IPS-20b (cell line): ENCODE data around the gene PIGN.

Experiments used
- H3K27ac ChIP-seq: one replicate; pipeline ENCODE4 v1.5.1; 2013; ENCODE audit warnings: low read length
- H3K27me3 ChIP-seq: 2 replicates; pipeline ENCODE4 v1.6.1; 2013; ENCODE audit warnings: mild to moderate bottlenecking, low read length, inconsistent platforms; ENCODE audit not compliant: insufficient read depth
- H3K36me3 ChIP-seq: 2 replicates; pipeline ENCODE4 v1.6.1; 2013; ENCODE audit warnings: low read depth, mild to moderate bottlenecking, inconsistent platforms, low read length, moderate library complexity; ENCODE audit not compliant: insufficient read depth
- H3K4me1 ChIP-seq: 2 replicates; pipeline ENCODE4 v1.6.1; 2013; ENCODE audit warnings: mild to moderate bottlenecking, control low read depth, inconsistent platforms, low read length, moderate library complexity; ENCODE audit not compliant: insufficient read depth
- H3K4me3 ChIP-seq: 2 replicates; pipeline ENCODE4 v1.5.1; 2013; ENCODE audit warnings: mild to moderate bottlenecking, low read length, inconsistent platforms
- H3K9ac ChIP-seq: 2 replicates; pipeline ENCODE4 v1.6.1; 2013; ENCODE audit warnings: low read depth, mild to moderate bottlenecking, inconsistent platforms, low read length, moderate library complexity
- H3K9me3 ChIP-seq: 2 replicates; pipeline ENCODE4 v1.6.1; 2013; ENCODE audit warnings: mild to moderate bottlenecking, low read depth, low read length, inconsistent platforms; ENCODE audit not compliant: insufficient read depth

PIGN gene

GRCh38 chr18:62026586-62026985, 160.3 kb downstream of the PIGN start:
- Histone ChIP-seq H3K9me3 (no peaks in the 10 kb centered on the region), H3K27me3 (no peaks in the 10 kb centered on the region), H3K4me1 (peaks cover 8% of the 10 kb centered on the region; the same call in 1 of the 2 replicates), H3K36me3 (no peaks in the 10 kb centered on the region), H3K4me3 (no peak overlapping the region), H3K9ac (no peak overlapping the region), H3K27ac (no peak overlapping the region)

- Histone ChIP-seq H3K9me3 (no peaks in the 10 kb centered on the region), H3K36me3 (no peaks in the 10 kb centered on the region), H3K27ac (no peak overlapping the region), H3K4me1 (peaks cover 8% of the 10 kb centered on the region; the same call in 1 of the 2 replicates), H3K27me3 (no peaks in the 10 kb centered on the region), H3K9ac (no peak overlapping the region), H3K4me3 (no peak overlapping the region)
Observed at GRCh38 chr18:62024983-62025382, 161.9 kb downstream of the PIGN start.

GRCh38 chr18:62023536-62023935, 163.3 kb downstream of the PIGN start:
- Histone ChIP-seq H3K36me3 (no peaks in the 10 kb centered on the region), H3K4me1 (peaks cover 7% of the 10 kb centered on the region; the same call in 1 of the 2 replicates), H3K27ac (no peak overlapping the region), H3K27me3 (no peaks in the 10 kb centered on the region), H3K9ac (no peak overlapping the region), H3K4me3 (no peak overlapping the region), H3K9me3 (no peaks in the 10 kb centered on the region)

GRCh38 chr18:62018759-62019041, 168.2 kb downstream of the PIGN start:
- H3K27me3 ChIP-seq = no peaks in the 10 kb centered on the region
- no peaks in the 10 kb centered on the region for H3K36me3 ChIP-seq
- H3K4me3 ChIP-seq = no peak overlapping the region
- no peak overlapping the region for H3K27ac ChIP-seq
- no peaks in the 10 kb centered on the region; the same call in 1 of the 2 replicates for H3K9me3 ChIP-seq
- no peak overlapping the region for H3K9ac ChIP-seq
- H3K4me1 ChIP-seq = no peaks in the 10 kb centered on the region

GRCh38 chr18:62018034-62018758, 168.7 kb downstream of the PIGN start:
- Histone ChIP-seq H3K9me3 (no peaks in the 10 kb centered on the region; the same call in 1 of the 2 replicates), H3K9ac (no peak overlapping the region), H3K36me3 (no peaks in the 10 kb centered on the region), H3K4me1 (no peaks in the 10 kb centered on the region), H3K27me3 (no peaks in the 10 kb centered on the region), H3K27ac (no peak overlapping the region), H3K4me3 (no peak overlapping the region)

GRCh38 chr18:62017618-62018017, 169.2 kb downstream of the PIGN start:
- H3K27me3 ChIP-seq = no peaks in the 10 kb centered on the region

GRCh38 chr18:62011416-62011815, 175.4 kb downstream of the PIGN start:
- Histone ChIP-seq H3K9me3 (no peaks in the 10 kb centered on the region; the same call in 1 of the 2 replicates), H3K27ac (no peak overlapping the region), H3K27me3 (no peaks in the 10 kb centered on the region), H3K4me1 (no peaks in the 10 kb centered on the region), H3K36me3 (no peaks in the 10 kb centered on the region), H3K4me3 (no peak overlapping the region), H3K9ac (no peak overlapping the region)

More at GRCh38 chr18:62017618-62018017, 169.2 kb downstream of the PIGN start:
- Histone ChIP-seq H3K4me1 (no peaks in the 10 kb centered on the region), H3K4me3 (no peak overlapping the region), H3K36me3 (no peaks in the 10 kb centered on the region), H3K9me3 (no peaks in the 10 kb centered on the region; the same call in 1 of the 2 replicates), H3K27ac (no peak overlapping the region), H3K9ac (no peak overlapping the region)

GRCh38 chr18:62009521-62009920, 177.3 kb downstream of the PIGN start:
- no peaks in the 10 kb centered on the region; the same call in 1 of the 2 replicates for H3K9me3 ChIP-seq

GRCh38 chr18:62001396-62001795, 185.5 kb downstream of the PIGN start:
- Histone ChIP-seq H3K9me3 (peaks cover 20% of the 10 kb centered on the region; the same call in 1 of the 2 replicates), H3K9ac (peak overlapping the region; percentile 19), H3K27me3 (no peaks in the 10 kb centered on the region), H3K4me3 (peak overlapping the region; percentile 45; the same call in 1 of the 2 replicates), H3K36me3 (peaks cover 6% of the 10 kb centered on the region; the same call in 1 of the 2 replicates), H3K27ac (peak overlapping the region; percentile 52), H3K4me1 (peaks cover 18% of the 10 kb centered on the region)

More at GRCh38 chr18:62009521-62009920, 177.3 kb downstream of the PIGN start:
- no peaks in the 10 kb centered on the region for H3K36me3 ChIP-seq
- no peaks in the 10 kb centered on the region for H3K27me3 ChIP-seq
- H3K9ac ChIP-seq = no peak overlapping the region
- no peaks in the 10 kb centered on the region for H3K4me1 ChIP-seq
- H3K4me3 ChIP-seq = no peak overlapping the region
- H3K27ac ChIP-seq = no peak overlapping the region

GRCh38 chr18:61998957-61999356, 187.9 kb downstream of the PIGN start:
- H3K4me1 ChIP-seq = peaks cover 18% of the 10 kb centered on the region
- H3K27me3 ChIP-seq = no peaks in the 10 kb centered on the region
- no peak overlapping the region for H3K9ac ChIP-seq
- peaks cover 20% of the 10 kb centered on the region; the same call in 1 of the 2 replicates for H3K9me3 ChIP-seq
- peaks cover 6% of the 10 kb centered on the region; the same call in 1 of the 2 replicates for H3K36me3 ChIP-seq
- no peak overlapping the region for H3K4me3 ChIP-seq
- no peak overlapping the region for H3K27ac ChIP-seq

- Histone ChIP-seq H3K27me3 (no peaks in the 10 kb centered on the region), H3K4me1 (peaks cover 18% of the 10 kb centered on the region), H3K27ac (no peak overlapping the region), H3K9ac (no peak overlapping the region), H3K9me3 (peaks cover 20% of the 10 kb centered on the region; the same call in 1 of the 2 replicates), H3K36me3 (peaks cover 6% of the 10 kb centered on the region; the same call in 1 of the 2 replicates), H3K4me3 (no peak overlapping the region)
Observed at GRCh38 chr18:61998335-61998734, 188.5 kb downstream of the PIGN start.

GRCh38 chr18:61995618-61996017, 191.2 kb downstream of the PIGN start:
- Histone ChIP-seq H3K9me3 (peaks cover 10% of the 10 kb centered on the region; the same call in 1 of the 2 replicates), H3K27me3 (no peaks in the 10 kb centered on the region), H3K4me3 (no peak overlapping the region), H3K27ac (no peak overlapping the region), H3K9ac (no peak overlapping the region), H3K4me1 (peaks cover 14% of the 10 kb centered on the region), H3K36me3 (peaks cover 4% of the 10 kb centered on the region; the same call in 1 of the 2 replicates)
